Stimulated activated CD4-positive, alpha-beta T cell treated with anti-CD3 and anti-CD28 coated beads, Interleukin-2, amount 100 ng/mL, for 24 hours (primary cell): ENCODE data around the gene CMIP.

Experiments used
- DNase-seq, 2 donors: peaks; one replicate each; pipeline ENCODE4 v3.0.0-alpha.2; 2020

The CMIP gene

DNA sequence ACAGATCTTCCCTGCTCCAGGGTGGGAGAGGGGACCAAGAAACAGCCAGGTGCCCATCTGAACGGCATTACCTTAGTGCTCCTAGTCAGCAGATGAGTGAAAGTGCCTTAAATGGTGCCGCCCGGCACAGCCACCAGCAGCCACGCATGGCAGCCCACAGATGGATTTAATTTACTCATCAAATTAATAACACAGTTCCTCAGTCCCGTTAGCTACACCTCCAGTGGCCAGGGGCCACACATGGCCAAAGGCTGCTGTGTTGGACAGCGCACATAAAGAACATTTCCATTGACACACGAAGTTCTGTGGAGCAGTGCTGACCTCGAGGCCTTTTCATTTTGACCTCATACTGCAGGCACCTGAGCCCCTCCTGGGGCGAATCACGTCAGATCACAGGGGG is 166.3 kb downstream of the CMIP start:
- DNase-seq: no peak

DNA sequence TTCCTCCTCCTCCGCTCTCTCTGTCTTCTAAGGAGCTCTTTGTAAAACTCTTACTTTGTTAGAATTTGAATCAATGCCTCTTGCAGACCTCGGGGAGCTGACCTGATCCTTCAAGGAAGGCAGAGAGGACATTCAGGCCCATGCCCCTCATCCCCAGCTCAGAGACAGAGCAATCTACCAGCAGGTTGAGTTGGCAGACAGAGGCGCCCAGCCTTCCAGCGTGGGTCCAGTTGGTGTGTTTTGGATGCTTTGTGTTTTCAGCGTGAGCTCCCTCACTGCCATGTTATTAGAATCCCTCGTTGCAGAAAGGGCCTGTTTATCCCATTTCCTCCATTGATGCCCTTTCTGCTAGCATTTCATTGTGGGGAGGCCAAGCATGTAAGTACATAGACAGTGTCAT is 167.1 kb downstream of the CMIP start:
- DNase-seq: no peak

DNA sequence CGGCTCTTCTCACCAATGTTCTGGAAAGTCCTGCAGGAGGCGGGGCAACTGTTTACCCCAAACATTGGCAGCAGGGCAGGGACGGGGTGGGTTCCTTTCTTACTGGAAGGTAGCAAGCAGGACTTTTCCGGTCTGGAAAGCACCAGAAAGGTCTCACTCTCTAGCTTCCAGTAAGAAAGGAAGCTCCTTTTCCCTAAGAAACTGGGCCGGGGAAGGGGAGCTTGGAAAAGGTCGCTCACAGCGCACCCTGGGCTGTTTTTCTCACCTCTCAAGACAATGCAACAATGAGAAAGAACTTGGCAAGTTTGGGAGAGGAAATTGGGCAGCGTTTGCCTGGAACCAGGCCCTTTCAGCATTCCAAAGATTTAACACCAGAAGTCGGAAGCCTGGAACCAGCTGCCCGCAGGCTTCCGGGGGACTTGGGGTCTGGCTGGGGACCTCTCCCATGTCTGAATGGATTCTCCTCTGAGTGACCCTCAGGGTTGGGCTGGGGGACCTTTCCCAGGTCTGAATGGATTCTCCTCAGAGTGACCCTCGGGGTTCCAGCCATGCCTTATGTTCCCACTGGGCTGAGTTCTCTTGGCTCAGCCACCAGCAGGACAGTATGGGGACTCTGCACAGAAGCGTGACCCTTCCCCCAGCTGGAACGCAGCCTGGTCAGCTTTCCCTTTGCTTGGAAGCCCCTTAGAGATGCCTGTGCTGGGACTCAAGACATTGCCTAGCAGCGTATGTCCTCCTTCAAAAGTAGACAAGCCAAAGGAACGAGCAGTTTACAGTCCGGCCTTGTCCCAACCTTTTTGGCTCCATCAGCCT is 167.9 kb downstream of the CMIP start:
- DNase-seq: no peak

DNA sequence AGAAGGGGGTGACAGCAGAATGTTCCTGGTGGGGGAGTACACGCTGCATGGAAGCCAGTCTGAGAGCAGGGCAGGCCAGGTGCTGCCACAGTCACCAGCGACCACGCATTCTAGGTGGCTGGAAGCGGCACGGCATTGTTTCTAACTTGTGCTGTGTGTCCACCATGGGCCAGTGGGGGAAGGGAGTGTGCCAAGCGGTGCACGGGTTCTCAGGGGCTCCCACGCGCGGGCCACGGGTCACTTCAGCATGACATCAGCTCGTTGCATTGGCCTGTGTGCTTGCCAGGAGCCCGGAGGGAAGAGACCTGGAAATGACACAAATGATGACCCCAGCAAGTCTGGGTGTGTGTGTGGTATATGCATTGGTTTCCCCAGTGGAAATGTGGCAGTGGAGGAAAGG is 169.6 kb downstream of the CMIP start:
- no peak for DNase-seq

DNA sequence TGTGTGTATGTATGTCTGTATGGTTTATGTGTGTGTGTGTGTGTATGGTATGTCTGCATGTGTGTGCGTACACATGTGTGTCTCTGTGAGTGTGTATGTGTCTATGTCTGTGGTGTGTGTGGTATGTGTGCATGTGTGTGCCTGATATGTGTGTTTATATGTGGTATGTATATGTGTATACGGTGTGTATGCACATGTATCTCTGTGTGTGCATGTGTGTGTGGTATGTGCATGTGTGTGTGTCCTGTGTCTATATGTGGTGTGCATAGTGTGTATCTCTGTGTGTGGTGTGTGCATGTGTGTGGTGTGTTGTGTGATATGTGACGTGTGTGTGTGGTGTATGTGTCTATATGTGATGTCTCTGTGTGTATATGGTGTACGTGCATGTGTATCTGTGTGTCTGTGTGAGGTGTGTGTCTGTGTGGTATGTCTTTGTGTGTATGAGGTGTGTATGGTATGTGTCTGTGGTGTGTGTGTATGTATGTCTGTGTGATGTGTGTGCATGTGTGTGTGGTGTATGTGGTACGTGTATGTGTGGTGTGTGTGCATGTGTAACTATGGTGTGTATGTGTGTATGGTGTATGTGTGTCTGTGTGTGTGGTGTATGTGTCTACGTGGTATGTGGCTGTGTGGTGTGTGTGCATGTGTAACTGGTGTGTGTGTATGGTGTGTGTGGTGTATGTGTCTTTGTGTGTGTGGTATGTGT is 170.2 kb downstream of the CMIP start:
- no peak for DNase-seq

DNA sequence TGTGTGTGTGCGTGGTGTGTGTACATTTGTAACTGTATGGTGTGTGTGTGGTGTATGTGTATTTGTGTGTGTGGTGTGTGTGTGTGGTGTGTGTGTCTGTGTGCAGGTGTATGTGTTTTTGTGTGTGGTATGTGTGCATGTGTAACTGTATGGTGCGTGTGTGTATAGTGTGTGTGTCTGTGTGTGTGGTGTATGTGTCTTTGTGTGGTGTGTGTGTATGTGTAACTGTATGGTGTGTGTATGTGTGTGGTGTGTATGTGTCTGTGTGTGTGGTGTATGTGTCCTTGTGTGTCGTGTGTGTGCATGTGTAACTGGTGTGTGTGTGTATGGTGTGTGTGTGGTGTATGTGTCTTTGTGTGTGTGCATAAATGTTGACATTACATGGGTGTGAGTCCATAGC is 170.8 kb downstream of the CMIP start:
- no peak for DNase-seq

DNA sequence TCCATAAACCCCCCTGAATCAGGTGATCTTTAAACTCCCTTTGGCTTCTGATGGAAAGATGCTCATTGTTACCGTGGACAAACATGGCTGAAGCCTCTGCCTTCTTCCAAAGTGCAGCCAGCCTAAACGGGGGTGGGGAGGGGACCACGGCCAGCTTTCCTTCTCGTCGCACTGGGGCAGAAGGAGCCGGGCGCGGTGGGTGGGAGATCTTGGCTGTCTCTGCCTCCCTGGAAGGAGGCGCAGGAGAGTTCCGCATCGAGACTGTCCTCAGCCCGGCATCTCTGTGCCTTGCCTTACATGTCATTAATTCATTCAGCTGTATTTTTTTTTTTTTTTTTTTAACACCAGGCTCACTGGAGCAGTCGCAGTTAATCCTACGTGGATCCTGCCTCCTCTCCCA is 171.2 kb downstream of the CMIP start:
- no peak for DNase-seq

DNA sequence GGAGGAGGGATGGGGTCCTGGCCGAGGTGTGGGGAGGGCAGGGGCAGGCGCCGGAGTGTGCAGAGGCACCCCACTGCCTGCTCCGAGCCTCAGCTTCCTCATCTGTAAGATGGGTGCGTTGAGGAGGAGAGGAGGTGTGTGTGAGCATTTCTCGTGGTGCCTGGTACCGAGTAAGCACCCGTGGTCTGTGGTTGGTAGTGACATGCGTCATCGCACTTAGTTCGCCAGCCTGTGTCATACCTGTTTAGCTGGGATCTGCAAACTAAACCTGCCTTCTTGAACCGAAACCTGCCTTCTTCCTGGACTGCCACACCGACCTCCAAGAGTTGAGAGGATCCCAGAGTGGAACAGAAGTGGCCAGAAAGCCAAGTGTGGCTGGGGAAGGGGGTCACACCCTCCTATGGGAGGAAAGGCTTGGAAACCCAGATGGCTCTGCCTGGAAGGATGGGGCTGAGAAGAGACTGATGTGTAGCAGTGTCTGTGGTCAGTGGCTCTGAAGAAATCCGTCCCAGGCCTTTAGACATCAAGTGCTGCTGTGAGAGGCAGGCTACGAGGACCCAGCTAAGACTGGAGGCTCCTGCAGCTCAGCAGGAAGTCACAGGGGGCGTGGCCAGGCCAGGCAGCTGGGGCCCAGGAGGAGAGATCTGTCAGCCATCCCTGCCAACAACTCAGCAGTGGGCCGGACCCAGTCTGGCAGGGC is 171.9 kb downstream of the CMIP start:
- peak; percentile 70 to 71 for DNase-seq

DNA sequence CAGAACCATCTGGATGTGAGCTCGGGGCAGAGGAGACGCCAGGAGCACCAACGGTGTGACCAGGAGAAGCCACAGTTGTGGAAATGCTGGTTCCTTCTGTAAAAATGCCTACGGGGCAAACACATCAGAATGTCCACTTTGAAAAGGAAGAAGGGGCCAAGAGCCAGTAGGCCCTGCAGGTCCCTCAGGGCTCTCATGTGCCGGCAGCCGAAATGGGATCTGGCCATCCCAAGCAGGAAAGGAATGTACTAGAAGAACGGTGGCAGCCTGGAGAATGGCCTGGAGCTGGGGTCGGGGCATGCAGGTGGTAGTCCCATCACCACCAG is 172.4 kb downstream of the CMIP start:
- no peak for DNase-seq

DNA sequence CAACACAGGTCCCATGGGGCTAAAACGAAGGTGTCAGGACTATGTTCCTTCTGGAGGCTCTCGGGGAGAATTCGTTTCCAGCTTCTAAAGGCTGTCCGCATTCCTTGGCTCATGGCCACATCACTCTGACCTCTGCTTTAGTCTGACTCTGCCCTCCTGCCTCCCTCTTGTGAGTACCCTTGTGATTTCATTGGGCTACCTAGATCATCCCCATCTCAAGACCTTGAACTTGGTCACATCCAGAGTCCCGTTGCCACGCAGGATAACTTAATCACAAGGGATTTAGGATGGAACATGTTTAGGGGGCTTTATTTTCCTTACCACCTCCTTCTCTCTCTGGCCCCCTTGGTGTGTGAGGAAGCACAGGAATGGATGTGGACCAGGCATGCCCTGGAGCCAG is 173.6 kb downstream of the CMIP start:
- DNase-seq: no peak

DNA sequence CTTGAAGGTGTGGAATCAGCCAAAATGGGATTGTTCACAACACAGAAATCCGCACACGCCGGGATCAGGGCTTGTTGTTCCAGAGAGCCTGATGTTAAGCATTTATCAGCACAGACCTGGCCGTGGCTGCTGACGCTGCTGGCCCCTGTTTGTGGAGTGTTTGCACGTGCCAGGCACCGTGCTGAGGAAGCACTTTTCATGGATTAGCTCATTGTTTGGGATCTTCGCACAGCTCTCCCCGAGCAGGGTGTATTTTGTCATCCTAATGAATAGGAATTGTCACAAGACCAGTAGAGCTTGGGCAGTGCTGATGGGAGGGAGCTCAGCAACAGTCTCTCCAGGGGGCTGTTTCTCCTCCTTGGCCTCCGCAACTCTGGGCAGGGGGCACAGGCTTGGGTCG is 174.1 kb downstream of the CMIP start:
- DNase-seq: no peak

DNA sequence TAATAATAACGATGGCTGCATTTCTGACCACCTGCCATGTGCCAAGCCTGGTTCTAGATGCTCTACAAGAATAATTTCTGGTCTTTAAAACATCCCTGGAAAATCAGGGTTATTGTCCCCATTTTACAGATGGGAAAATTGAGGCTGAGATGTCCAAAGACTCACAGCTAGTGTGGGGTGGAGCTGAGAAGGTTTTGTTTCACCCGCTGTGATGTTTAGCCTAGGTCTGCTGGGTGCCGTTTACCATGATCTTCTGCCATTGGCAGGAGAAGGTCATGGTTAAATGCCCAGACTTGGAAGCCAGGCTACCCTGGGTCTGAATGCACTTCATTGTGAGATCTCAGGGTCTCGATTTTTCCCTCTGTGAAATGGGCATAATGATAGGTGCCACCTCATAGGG is 175.4 kb downstream of the CMIP start:
- no peak for DNase-seq

DNA sequence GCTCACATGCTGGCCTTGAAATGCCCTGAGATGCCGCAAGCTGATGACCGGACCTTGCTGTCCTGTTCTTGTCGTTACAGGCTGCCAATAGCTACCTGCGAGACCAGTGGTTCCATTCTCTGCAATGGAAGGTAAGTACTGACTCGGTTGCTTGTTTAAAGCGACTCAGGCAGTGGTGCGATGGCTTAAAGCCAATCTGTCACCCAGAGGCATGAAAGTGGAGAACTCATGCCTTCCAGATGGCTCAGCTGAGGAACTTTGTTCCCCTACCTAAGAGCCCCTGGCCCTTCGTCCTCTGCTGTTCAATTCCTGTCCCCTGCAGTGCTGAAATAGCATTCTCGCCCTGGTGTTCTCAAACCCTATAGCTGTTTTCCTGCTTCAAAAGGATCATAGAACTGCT is 176.2 kb downstream of the CMIP start:
- no peak for DNase-seq

DNA sequence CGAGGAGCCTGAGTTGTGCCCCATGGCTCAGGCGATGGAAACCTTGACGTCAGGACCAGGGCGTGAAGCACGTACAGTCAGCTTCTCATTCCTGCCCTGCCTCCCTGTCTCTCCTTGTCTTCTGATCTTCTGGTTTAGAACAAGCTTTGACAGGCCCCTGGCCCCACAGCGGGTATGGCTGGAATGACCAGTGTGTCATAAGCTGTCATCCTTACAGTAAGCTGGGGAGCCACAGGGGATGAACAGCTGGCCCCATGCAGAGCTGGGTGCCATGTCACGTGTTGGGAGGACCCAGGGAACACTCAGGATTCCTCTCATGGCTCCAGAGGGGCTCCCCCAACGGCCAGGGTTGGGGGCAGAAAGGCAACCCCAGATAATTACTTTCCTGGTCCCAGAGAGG is 176.9 kb downstream of the CMIP start:
- DNase-seq: no peak

DNA sequence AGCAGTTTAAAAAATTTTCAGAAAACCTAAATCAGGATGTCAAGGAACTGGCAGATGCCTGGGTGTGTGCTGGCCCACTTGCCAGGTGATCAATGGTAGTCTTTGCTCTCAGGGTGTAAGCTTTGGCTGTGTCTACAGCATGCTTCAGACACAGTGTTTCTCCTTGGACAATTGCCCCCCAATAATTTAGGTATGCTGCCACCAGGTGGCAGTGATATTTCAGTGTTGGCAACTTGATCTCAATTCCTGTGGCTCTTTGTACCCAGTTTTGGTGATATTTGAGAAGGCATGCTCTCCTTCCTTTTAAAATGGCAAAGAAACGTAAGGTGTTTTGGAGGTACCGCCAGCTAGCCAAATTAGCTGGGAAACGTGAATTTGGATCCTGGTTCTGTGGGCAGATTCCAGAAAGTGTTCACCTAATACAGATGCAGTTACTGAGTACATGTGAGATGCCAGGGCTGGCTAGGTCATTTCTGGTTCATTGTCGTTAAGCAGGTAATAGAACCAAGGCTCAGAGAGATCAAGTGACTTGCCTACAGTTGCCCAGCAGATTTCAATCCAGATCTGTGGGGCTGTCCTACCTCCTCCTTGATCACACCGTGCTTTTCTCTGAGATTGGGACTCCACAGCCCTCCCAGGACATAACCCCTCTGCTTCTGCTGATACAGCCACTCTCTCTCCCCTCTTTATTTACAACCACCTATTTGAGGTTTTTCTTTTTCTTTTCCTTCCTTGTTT is 178.9 kb downstream of the CMIP start:
- DNase-seq: peak; percentile 55 to 65

DNA sequence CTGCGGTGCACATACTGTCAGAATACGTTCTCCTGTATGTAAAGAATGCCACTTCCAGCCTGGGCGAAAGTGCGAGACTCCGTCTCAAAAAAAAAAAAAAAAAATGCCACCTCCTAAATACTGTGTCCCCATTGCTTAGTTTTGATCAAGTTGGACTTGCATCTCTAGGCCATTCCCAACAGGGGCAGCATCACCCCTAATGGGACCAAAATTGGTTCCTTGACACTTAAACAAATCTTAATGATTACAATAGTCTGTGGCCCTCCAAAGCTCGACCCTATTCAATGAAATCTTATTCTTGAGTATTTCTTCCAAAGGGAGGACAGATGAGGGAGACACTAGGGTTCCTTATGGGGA is 179.8 kb downstream of the CMIP start:
- DNase-seq: no peak

DNA sequence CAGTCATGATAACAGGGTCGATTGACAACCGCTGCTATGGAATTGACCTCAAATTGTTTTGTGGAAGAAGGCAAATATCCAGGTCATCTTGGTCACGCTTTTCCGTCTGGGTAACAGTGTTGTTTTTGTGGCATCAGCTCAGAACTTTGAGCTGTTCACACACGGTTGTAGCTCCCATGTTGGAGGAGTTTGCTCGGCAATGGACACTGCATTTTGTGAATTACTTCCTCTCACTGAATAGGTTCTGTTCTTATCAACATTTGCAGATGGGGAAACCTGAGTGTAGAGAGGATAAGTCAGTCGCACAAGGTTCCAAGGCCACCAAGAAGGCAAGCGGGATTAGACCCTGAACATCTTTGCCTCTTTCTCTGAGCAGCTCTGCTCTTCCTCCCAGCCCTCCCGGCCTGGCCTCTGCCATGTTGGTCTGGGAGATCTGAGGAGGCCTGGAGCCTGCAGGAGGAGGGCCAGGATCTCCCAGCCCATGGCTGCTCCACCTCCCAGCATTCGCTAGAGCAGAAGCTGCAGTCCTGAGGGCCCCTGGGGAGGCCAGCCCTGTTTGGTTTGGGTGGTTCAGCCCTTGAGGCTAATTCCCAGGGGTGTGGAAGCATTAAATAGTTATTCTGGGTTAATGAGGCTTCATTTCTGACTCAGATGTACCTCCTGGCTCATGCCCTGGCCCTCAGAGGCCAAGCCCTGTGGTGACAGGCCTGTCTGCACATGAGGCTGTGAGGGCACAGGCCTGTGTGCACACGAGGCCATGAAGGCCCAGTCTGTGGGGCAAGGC is 180.3 kb downstream of the CMIP start:
- no peak for DNase-seq

DNA sequence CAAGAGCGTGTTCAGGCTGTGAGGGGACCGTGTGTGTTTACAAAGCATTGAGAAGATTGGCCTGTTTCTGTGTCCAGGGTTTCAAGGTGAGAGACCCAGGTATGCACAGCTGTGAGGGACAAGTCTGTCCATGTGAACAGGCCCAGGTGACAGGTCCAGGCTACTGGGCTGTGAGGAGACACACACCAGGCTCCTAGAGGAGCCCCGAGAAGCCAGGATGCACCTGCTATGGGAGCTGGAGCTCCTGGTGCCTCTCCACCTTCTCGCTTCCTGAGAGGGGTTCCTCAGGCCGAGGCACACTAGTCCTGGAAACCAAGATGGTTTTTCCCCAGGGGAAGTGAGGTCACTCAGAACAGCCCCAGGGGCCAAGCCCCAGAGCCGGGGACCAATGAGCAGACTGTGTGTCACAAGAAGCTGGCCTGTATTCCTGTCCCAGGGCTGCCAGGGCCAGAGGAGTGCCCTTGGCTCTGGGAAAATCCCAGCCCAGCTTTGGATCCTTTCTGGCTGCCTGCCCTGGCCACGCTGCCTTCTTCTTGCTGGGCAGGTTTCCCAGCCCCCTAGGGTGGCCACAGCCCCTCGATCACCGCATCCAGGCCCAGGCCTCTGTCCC is 181.0 kb downstream of the CMIP start:
- no peak for DNase-seq

DNA sequence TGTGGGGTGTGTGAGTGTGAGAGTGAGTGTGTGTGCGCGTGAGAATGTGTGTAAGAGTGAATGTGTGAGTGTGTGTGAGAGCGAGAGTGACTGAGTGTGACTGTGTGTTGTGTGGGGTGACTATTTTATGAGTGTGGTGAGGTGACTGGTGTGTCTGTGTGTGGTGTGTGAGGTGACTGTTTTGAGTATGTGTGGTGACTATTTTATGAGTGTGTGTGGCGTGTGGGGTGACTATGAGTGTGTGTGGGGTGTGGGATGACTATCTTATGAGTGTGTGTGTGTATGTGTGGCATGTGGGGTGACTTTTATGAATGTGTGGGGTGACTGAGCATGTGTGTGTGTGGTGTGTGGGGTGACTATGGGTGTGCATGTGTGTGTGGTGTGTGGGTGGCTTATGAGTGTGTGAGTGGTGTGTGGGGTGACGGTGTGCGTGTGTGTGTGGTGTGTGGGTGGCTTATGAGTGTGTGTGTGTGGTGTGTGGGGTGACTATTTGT is 181.6 kb downstream of the CMIP start:
- DNase-seq: peak; percentile 23 to 47

DNA sequence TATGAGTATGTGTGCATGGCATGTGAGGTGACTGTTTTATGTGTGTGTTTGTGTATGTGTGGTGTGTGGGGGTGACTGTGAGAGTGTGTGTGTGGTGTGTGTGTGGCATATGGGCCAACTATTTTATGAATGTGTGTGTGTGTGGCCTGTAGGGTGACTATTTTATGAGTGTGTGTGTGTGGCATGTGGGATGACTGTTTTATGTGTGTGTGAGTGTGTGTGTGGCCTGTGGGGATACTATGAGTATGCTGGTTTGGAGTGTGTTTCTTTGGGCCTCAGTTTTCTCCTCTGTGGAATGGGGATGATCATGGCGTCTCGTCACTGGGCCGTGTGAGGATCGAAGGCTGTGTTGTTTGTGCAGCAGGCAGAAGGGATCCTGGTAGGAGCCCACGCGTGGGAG is 182.4 kb downstream of the CMIP start:
- DNase-seq: no peak

DNA sequence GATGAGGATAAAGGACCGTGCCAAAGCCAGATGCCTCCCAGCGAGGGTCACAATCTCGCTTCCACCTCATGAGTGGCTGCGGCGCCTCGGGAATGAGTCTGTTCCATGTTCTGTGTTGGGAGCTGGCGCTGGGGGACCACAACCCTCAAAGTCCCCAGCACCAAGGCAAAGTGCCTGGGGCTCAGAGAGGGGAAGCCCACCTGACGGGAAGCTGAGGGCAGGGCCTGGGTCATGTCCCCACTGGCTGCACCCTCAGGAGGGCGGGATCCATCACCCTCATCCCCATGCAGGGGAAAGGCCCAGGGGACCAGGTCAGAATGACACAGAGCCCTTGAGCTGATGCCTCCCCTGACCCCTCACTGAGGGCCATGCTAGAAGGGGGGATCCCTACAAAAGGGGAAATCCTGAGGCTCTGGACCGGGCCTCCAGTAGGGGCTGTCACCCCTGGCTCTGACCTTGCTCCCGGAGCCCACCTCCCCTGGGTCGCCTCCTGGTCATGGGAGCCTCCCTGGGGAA is 183.2 kb downstream of the CMIP start:
- DNase-seq: no peak
